HG03558 (cell line): ENCODE data around the gene PSMA6.
"Not testable (repeated sequence)": the region's sequence is repeated elsewhere in the genome, so short reads cannot be mapped to it uniquely, and the experiment has no call there.

Experiments used
- ATAC-seq: cut with Tn5 transposase; IDR thresholded peaks from one replicate; pipeline ENCODE4 v1.9.1; 2021; ENCODE audit warnings: moderate number of reproducible peaks; ENCODE audit not compliant: unreplicated experiment; ENCODE audit errors: extremely low read depth

The PSMA6 gene

DNA sequence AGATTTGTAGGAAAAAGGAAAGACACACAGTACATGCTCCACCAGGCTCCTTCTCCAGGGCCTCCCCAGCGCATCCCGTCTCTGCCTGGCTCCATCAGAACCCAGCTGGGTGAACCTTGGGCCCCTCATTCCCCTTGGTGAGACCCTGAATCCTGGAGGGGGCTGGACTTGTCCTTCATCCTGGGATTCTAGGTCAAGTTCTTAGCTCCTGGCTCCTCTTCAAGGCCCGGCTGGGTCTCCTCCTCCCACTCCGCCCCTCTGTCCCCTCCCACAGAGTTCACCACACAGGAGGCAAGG, 49.2 kb downstream of the PSMA6 start:
- no peak for ATAC-seq

GRCh38 chr14:35341751-35342488, 49.7 kb downstream of the PSMA6 start:
- ATAC-seq = no peak

DNA sequence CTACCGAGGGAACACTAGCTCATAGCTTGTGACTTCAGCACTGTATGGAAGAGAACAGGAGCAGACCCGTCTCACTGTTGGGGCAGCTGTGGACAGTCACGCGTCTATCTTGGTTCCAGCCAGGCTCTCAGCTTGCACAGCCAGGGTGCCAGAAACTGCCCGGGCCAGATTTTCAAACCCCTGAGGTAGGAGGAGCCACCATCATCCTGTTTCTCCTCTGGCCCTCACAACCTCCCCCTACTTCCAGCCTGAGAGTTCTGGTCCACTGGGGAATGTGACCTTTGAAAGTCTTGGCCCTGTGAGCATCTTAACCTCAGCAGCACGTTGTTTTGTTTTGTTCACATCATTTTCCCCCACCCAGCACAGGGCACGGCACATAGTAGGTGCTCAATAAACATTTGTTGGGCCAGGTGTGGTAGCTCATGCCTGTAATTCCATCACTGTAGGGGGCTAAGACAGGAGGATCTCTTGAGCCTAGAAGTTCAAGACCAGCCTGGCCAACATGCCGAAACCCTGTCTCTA, 50.4 kb downstream of the PSMA6 start:
- ATAC-seq = no peak

DNA sequence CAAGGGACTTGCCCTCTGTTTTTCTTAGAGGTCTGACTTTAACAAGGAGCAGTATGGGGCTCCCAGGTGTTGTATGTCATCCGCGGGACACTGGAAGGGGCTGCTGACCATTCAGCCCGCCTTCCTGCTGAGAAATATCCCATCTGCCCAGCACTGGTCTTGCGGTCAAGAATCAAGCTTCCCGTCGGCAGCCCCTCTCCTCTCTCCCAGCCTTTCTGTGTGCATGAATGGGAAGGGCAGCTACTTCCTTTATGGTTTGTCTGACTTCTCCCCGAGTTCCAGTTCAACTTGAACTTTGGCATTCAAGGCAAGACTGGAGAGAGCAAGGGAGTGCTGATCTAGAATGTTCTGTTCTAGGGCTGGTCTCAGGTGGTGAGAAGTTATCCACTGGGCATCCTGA, 51.5 kb downstream of the PSMA6 start:
- ATAC-seq = no peak

DNA sequence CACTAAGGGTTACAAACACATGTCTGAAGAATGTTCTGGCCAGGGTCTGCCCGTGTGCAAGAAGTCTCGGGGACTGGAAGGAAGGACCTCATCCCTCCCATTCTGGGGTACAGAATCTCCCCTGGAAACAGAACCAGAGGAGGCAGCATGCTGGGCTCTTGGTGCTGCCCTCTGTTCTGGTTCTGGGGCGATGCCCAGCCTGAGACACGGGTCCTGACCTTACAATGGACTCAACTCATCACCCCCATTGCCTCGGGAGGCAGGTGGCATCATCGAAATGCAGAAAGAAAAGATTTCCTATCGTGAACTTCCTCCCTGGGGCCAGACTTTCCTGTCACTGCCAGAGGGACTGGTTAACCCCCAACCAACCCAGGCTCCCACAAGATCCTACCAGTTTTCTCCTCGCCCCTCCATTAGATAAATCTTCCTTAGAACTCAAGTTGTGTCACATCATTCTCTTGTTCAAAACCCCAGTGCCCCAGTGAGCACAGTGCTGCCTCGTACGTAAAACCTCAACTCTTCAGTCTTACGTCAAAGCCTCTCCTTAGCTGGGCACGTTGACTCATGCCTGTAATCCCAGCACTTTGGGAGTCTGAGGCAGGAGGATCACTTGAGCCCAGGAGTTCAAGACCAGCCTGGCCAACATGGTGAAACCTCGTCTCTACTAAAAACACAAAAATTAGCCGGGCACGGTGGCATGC, 52.1 kb downstream of the PSMA6 start:
- ATAC-seq = no peak

DNA sequence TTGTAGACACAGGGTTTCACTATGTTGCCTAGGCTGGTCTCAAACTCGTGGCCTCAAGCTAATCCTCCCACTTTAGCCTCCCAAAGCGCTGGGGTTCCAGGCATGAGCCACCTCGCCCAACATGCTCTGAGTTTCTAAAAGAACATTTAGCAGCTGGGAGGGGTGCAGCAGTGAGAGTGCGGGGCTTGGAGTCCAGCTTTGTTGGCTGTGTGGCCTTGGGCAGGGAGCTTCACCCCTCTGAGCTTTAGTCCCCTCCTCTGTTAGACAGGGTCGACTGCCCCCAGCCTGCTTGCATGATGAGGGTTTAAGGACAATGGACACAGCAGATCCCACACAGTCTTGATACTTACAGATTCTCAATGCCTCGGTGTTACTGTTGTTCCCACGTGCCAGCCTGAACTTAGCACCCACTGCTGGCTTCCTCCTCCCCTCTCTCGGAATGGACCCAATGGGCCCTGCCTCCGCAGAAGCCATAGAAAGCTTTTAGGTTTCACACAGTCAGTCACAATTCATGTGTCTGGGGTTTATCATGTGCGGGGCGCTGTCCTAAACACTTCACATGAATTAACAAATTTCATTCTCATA, 54.6 kb downstream of the PSMA6 start:
- ATAC-seq = no peak

GRCh38 chr14:35347323-35348043, 55.3 kb downstream of the PSMA6 start:
- no peak for ATAC-seq

DNA sequence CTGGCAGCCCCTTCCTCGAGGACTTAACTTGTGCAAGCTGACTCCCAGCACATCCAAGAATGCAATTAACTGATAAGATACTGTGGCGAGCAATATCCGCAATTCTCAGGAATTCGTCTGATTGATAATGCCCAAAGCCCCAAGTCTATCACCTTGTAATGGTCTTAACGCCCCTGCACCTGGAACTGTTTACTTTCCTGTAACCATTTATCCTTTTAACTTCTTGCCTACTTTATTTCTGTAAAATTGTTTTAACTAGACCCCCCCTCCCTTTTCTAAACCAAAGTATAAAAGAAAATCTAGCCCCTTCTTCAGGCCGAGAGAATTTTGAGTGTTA, 55.8 kb downstream of the PSMA6 start:
- not testable (repeated sequence) for ATAC-seq

DNA sequence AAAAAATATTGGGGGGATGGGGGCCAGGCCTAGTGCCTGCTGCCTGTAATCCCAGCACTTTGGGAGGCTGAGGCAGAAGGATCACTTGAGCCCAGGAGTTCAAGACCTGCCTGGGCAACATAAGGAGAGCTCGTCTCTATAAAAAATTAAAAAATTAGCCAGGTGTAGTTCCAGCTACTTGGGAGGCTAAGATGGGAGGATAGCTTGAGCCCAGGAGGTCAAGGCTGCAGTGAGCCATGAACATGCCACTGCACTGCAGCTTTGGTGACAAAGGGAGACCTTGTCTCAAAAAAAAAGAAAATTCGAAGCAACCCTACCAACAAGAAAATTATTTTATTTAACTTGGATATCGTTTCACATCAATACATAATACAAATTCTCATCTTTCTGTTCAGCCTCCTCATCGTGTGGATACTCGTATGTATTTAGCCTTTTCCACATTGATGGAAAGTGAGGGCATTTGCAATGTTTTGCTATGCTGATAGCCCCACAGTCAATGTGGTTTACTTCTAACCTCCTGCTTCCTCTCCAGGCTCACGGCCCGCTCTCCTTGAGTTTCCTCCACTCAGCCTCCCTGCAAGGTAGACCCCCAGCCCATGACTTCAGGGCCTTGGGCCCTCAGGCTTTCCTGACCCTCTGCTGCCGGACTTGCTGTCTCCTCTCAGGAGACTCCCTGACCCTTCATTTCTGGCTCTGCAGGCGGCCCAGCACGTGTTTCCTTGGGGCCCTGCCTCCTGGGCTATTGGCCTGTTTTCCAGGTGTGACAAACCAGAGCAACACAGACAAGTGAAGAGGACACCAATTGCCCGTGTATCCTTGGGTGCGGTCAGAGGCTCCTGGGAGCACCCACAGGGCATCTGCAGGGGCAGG, 57.5 kb downstream of the PSMA6 start:
- no peak for ATAC-seq

DNA sequence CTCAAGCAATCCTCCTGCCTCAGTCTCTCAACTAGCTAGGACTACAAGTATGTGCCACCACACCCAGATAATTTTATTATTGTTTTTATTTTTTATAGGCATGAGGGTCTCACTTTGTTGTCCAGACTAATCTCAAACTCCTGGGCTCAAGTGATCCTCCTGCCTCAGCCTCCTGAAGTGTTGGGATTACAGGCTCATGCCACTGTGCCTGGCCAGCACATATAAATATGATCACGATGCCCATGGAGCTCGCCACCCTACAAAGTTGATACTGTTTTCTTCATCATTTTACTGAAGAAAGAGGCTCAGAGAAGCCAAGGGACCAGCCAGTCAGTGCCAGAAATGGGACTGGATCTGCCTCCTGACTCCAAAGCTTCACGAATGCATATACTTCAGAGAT, 59.3 kb downstream of the PSMA6 start:
- ATAC-seq = no peak

- ATAC-seq = no peak
Observed at GRCh38 chr14:35351897-35352273, 59.7 kb downstream of the PSMA6 start.

- ATAC-seq = no peak
Observed at GRCh38 chr14:35352274-35353233, 60.4 kb downstream of the PSMA6 start.

GRCh38 chr14:35353409-35354172, 61.4 kb downstream of the PSMA6 start:
- ATAC-seq = no peak

DNA sequence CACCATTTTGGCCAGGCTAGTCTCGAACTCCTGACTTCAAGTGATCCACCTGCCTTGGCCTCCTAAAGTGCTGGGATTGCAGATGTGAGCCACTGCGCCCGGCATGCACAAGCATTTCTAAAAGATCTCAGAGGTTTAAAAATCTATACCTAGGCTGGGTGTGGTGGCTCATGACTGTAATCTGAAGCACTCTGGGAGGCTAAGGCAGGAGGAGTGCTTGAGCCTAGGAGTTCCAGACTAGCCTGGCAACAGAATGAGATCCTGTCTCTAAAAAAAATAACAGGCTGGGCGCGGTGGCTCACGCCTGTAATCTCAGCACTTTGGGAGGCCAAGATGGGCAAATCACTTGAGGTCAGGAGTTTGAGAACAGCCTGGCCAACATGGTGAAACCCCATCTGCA, 63.1 kb downstream of the PSMA6 start:
- ATAC-seq = not testable (repeated sequence)

DNA sequence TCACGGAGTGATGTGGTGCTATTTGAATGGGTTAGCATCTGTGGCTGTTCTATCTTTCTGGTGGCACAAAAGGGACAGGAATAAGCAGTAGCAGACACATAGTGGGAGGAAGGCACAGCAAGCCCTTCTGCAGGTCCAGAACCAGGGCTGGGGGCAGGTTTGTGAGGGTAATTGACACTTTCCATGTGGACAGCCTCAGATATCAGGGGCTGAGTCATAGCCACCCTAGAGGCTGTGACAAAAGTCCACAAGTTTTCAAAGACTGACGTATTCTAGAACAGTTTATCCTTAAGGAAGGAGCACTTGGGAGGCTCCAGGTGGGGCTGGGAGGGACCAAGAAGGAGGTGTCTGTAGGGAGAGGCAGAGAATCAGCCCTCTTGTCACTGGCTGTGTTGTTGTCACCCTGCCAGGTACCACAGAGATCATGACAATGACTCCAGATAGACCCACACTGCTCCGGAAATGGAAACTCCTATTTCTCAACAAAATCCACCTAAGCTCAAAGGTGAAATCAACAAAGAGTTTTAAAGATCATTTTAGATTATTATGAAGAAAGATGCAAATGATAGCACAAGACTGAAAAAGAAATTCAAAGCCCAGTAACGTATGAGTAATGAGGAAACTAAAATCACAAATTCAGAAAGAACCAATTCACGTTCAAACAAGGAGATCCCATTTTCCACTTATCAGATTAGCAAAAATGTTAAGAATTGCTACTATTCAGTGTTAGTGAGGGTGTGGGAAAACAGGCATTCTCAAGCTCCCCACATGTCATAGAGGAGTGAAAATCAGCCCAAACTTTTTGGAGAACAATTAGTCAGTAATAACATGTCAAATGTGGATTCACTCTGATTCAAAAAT, 64.0 kb downstream of the PSMA6 start:
- no peak for ATAC-seq

GRCh38 chr14:35359655-35360054, 67.5 kb downstream of the PSMA6 start:
- not testable (repeated sequence) for ATAC-seq

- no peak for ATAC-seq
Observed at GRCh38 chr14:35361141-35361480, 68.9 kb downstream of the PSMA6 start.
